Measurements from ENCODE around the gene C4B. TPM values are rescaled to one million over a fixed set of nuclear protein-coding genes. Genes with fewer than 3 reads are reported as not detected.
"Not testable (repeated sequence)": the region's sequence is repeated elsewhere in the genome, so short reads cannot be mapped to it uniquely, and the experiment has no call there.

The C4B gene
- total and polyA plus RNA-seq, 2 donors (not counting 1 experiment from before 2014, with no cell fraction given) = 4.7 to 7.4 TPM

- 29% methylated on average over 3 of the region's 12 CpGs for WGBS (ENCODE audit: insufficient coverage)
- H3K4me1 ChIP-seq (ENCODE audit: control insufficient read depth in 2 of 2, insufficient read depth in 2 of 2, low read length in 2 of 2); H2AFZ ChIP-seq (ENCODE audit: insufficient read depth, low read depth, low read length, poor library complexity, severe bottlenecking); H3K9ac ChIP-seq (ENCODE audit: low read length); H3K27ac Mint-ChIP-seq; H3K9me3 Mint-ChIP-seq (ENCODE audit: insufficient read depth); H3K36me3 ChIP-seq (replicated peaks in 1 of 2; ENCODE audit: control extremely low read depth in 1 of 2, control insufficient read depth in 1 of 2, extremely low read depth in 1 of 2, insufficient read depth in 2 of 2, low read length in 1 of 2); POLR2A ChIA-PET; ATAC-seq (ENCODE audit: low read depth); intact Hi-C loops (cut with micrococcal nuclease); H3K9me3 ChIP-seq (ENCODE audit: control extremely low read depth in 1 of 3, control insufficient read depth in 2 of 3, insufficient read depth in 1 of 3, low read length in 2 of 3); H3K79me2 ChIP-seq (ENCODE audit: control insufficient read depth, insufficient read depth, low read length); H3K27me3 ChIP-seq (replicated peaks in 1 of 4; ENCODE audit: control extremely low read depth in 1 of 4, control insufficient read depth in 3 of 4, insufficient read depth in 4 of 4, low read length in 3 of 4); DNase-seq; H3K4me3 ChIP-seq (ENCODE audit: control extremely low read depth in 1 of 5, extremely low read depth in 1 of 5, insufficient read depth in 1 of 5, low read depth in 2 of 5, low read length in 4 of 5); H3K4me3 Mint-ChIP-seq; H3K4me1 Mint-ChIP-seq; H3K27ac ChIP-seq (ENCODE audit: low read length in 2 of 2); H3K4me2 ChIP-seq (replicated peaks; ENCODE audit: low read depth, low read length, poor library complexity, severe bottlenecking); H3K27me3 Mint-ChIP-seq; H4K20me1 ChIP-seq (ENCODE audit: control insufficient read depth, insufficient read depth, low read length, poor library complexity, severe bottlenecking): not testable (repeated sequence)
- CTCF ChIA-PET = interaction anchor here (0.5 kb wide), 1 partner anchor 1165 kb away, joined by 3 read pairs; no protein-coding TSS in a partner anchor
Observed at GRCh38 chr6:32008616-32009015, 6.0 kb upstream of the C4B start.

DNA sequence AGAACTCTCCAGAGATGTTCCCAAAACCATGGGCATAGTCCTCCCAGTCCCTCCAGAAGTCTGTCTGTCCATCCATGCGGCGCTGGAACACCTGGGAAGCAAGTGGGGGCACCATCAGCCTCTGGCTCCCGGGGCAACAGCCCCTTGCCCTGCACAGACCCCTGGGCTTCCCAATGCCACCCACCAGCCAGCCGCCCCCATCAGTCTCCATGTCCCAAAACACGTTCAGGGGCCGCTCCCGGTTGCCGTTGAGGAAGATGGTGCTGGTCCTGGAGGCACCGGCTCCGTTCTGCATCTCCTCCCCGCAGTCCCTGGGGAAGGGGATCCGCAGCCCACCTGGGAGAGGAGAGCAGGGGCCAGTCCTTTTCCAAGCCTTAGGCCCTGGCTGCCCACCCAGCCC lies 5.1 kb upstream of the C4B start:
- DNase-seq; H3K27ac Mint-ChIP-seq; ATAC-seq (ENCODE audit: low read depth); H3K4me1 Mint-ChIP-seq; H3K4me3 ChIP-seq (ENCODE audit: control extremely low read depth in 1 of 5, extremely low read depth in 1 of 5, insufficient read depth in 1 of 5, low read depth in 2 of 5, low read length in 4 of 5); H3K36me3 ChIP-seq (replicated peaks in 1 of 2; ENCODE audit: control extremely low read depth in 1 of 2, control insufficient read depth in 1 of 2, extremely low read depth in 1 of 2, insufficient read depth in 2 of 2, low read length in 1 of 2); CTCF ChIA-PET; H3K4me3 Mint-ChIP-seq; H3K79me2 ChIP-seq (ENCODE audit: control insufficient read depth, insufficient read depth, low read length); H3K4me1 ChIP-seq (ENCODE audit: control insufficient read depth in 2 of 2, insufficient read depth in 2 of 2, low read length in 2 of 2); POLR2A ChIA-PET; H3K4me2 ChIP-seq (replicated peaks; ENCODE audit: low read depth, low read length, poor library complexity, severe bottlenecking); H3K27me3 Mint-ChIP-seq; H3K27ac ChIP-seq (ENCODE audit: low read length in 2 of 2); H2AFZ ChIP-seq (ENCODE audit: insufficient read depth, low read depth, low read length, poor library complexity, severe bottlenecking); H4K20me1 ChIP-seq (ENCODE audit: control insufficient read depth, insufficient read depth, low read length, poor library complexity, severe bottlenecking); intact Hi-C loops (cut with micrococcal nuclease); H3K9me3 Mint-ChIP-seq (ENCODE audit: insufficient read depth); H3K27me3 ChIP-seq (replicated peaks in 1 of 4; ENCODE audit: control extremely low read depth in 1 of 4, control insufficient read depth in 3 of 4, insufficient read depth in 4 of 4, low read length in 3 of 4); H3K9ac ChIP-seq (ENCODE audit: low read length); H3K9me3 ChIP-seq (ENCODE audit: control extremely low read depth in 1 of 3, control insufficient read depth in 2 of 3, insufficient read depth in 1 of 3, low read length in 2 of 3): not testable (repeated sequence)
- 62% methylated on average over 3 of the region's 12 CpGs for WGBS (ENCODE audit: insufficient coverage)

DNA sequence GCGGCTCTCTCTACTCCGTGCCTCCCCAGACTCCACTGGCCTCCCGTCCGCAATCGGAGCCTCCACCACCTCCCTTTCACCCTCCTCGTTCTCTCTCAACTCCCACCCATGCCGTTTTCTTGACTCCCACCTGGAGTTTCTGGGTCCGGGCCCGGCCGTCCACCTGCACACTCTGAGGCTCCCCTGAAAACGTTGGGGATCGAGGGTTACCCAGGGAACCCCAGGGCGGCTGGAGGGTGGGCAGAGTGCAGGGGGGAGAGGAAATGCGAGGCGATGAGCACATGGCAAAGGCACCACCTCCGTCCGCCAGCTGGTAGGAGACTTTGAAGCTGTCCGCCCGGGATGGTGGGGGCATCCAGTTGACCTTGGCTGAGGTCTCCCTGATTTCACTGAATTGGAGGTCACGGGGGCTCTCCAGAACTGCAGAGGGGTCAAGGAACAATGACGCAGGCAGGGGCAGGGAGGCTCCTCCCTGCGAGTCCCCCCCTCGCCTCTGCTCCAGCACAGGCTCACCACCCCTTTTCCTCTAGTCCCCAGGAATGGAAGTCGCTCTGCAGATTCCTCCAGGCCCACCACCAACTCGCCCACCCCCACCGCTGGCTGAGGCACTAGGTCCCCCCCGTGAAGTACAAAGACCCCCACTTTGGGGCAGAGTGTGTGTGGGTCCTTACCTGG lies 3.6 kb upstream of the C4B start:
- POLR2A ChIA-PET; H2AFZ ChIP-seq (ENCODE audit: insufficient read depth, low read depth, low read length, poor library complexity, severe bottlenecking); H3K27me3 ChIP-seq (replicated peaks in 1 of 4; ENCODE audit: control extremely low read depth in 1 of 4, control insufficient read depth in 3 of 4, insufficient read depth in 4 of 4, low read length in 3 of 4); CTCF ChIA-PET; H3K27ac ChIP-seq (ENCODE audit: low read length in 2 of 2); H3K4me3 ChIP-seq (ENCODE audit: control extremely low read depth in 1 of 5, extremely low read depth in 1 of 5, insufficient read depth in 1 of 5, low read depth in 2 of 5, low read length in 4 of 5); DNase-seq; H3K27ac Mint-ChIP-seq; ATAC-seq (ENCODE audit: low read depth); H4K20me1 ChIP-seq (ENCODE audit: control insufficient read depth, insufficient read depth, low read length, poor library complexity, severe bottlenecking); H3K36me3 ChIP-seq (replicated peaks in 1 of 2; ENCODE audit: control extremely low read depth in 1 of 2, control insufficient read depth in 1 of 2, extremely low read depth in 1 of 2, insufficient read depth in 2 of 2, low read length in 1 of 2); H3K27me3 Mint-ChIP-seq; H3K9me3 ChIP-seq (ENCODE audit: control extremely low read depth in 1 of 3, control insufficient read depth in 2 of 3, insufficient read depth in 1 of 3, low read length in 2 of 3); H3K9me3 Mint-ChIP-seq (ENCODE audit: insufficient read depth); H3K4me3 Mint-ChIP-seq; intact Hi-C loops (cut with micrococcal nuclease); H3K79me2 ChIP-seq (ENCODE audit: control insufficient read depth, insufficient read depth, low read length); H3K9ac ChIP-seq (ENCODE audit: low read length); H3K4me1 Mint-ChIP-seq; H3K4me1 ChIP-seq (ENCODE audit: control insufficient read depth in 2 of 2, insufficient read depth in 2 of 2, low read length in 2 of 2); H3K4me2 ChIP-seq (replicated peaks; ENCODE audit: low read depth, low read length, poor library complexity, severe bottlenecking): not testable (repeated sequence)
- WGBS (ENCODE audit: insufficient coverage) = 50% methylated on average over 2 of the region's 27 CpGs

DNA sequence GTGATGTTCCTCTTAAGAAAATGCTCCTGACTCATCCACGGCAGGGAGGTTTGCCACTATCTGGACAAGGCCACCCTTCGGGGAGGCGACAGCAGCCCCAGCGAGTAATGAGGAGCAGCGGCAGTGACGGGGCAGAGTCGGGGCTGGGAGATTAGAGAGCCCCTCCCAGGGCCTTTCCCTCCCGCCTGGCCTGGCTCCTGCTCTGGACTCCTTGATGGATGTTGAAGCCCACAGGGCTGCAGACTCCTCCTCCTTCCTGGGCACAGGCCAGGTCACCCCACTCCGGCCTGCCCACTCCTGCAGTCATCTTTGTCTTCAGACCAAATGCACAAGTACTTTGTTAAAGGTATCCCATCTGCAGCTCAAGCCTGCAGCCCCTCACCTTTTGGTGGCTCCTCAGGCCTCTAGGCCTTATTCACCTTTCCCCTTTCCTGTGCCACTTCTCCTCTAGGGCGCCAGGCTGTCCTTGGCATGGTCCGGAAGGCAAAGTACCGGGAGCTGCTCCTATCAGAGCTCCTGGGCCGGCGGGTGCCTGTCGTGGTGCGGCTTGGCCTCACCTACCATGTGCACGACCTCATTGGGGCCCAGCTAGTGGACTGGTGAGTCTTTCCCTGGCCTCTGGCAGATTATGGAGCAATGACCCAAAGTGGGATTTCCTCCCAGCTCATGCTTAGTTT lies 1.5 kb upstream of the C4B start:
- H3K27me3 ChIP-seq (replicated peaks in 1 of 4; ENCODE audit: control extremely low read depth in 1 of 4, control insufficient read depth in 3 of 4, insufficient read depth in 4 of 4, low read length in 3 of 4); H3K4me3 Mint-ChIP-seq; H3K4me1 ChIP-seq (ENCODE audit: control insufficient read depth in 2 of 2, insufficient read depth in 2 of 2, low read length in 2 of 2); H2AFZ ChIP-seq (ENCODE audit: insufficient read depth, low read depth, low read length, poor library complexity, severe bottlenecking); H3K27ac Mint-ChIP-seq; H3K9me3 Mint-ChIP-seq (ENCODE audit: insufficient read depth); H3K9me3 ChIP-seq (ENCODE audit: control extremely low read depth in 1 of 3, control insufficient read depth in 2 of 3, insufficient read depth in 1 of 3, low read length in 2 of 3); H3K27ac ChIP-seq (ENCODE audit: low read length in 2 of 2); H3K4me3 ChIP-seq (ENCODE audit: control extremely low read depth in 1 of 5, extremely low read depth in 1 of 5, insufficient read depth in 1 of 5, low read depth in 2 of 5, low read length in 4 of 5); H3K79me2 ChIP-seq (ENCODE audit: control insufficient read depth, insufficient read depth, low read length); H3K4me2 ChIP-seq (replicated peaks; ENCODE audit: low read depth, low read length, poor library complexity, severe bottlenecking); H3K36me3 ChIP-seq (replicated peaks in 1 of 2; ENCODE audit: control extremely low read depth in 1 of 2, control insufficient read depth in 1 of 2, extremely low read depth in 1 of 2, insufficient read depth in 2 of 2, low read length in 1 of 2); H3K9ac ChIP-seq (ENCODE audit: low read length); H3K4me1 Mint-ChIP-seq; ATAC-seq (ENCODE audit: low read depth); CTCF ChIA-PET; intact Hi-C loops (cut with micrococcal nuclease); H4K20me1 ChIP-seq (ENCODE audit: control insufficient read depth, insufficient read depth, low read length, poor library complexity, severe bottlenecking); POLR2A ChIA-PET; H3K27me3 Mint-ChIP-seq; DNase-seq: not testable (repeated sequence)
- 96% methylated on average over 6 of the region's 17 CpGs for WGBS (ENCODE audit: insufficient coverage)
